ENCODE data around the gene BST1. TPM values are rescaled to one million over a fixed set of nuclear protein-coding genes. Genes with fewer than 3 reads are reported as not detected.

BST1 gene
- total and polyA plus RNA-seq, 2 experiments from 2014 or later, result 0.99 to 1.8 TPM

GRCh38 chr4:15704129-15704528 is 1.3 kb downstream of the BST1 start (continued):
- TF ChIP-seq ETS1 (IDR thresholded peaks at IDR 0.05) (no peak), NANOG (IDR thresholded peaks at IDR 0.05; ENCODE audit: borderline replicate concordance) (no peak), EZH2 (IDR thresholded peaks at IDR 0.05; ENCODE audit: low read depth, unreplicated experiment) (no peak), CTCF (conservative IDR thresholded peaks at IDR 0.05; ENCODE audit: low read depth in 2 of 2) (no peak)

DNA sequence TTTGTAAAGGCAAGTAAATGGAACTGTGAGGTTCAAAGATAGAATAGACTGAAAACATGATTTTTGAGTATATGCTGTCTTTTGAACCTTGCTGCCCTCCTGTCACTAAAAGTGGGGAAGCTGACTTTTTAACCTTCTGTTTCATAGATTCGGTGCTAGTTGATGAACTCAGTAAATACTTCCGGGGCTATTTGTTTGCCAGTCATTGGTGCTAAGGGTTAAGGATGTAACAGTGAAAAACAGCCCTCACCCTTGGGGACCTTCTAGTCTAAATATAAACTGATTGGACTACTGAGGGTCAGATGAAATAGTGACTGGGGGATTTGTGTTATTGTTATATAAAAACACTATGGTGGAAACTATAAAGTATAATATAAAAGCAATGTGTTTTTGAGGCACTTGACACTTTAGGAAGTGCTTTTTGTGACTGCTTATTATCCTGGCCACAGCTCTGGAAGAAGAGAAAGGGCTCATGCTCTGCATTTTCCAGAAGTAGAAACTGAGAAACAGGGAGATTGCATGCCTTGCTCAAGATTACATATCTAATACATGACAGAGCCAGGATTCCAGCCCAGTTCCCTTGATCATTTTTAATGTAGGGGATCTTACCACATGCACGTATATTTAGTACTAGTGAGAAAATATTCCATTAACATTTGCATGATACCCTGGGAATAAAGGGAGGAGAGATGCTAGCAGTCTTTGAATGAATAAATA is 3.9 kb downstream of the BST1 start:
- Mint-ChIP-seq H3K27ac (no peak overlapping the region), H3K4me3 (no peak overlapping the region), H3K4me1 (peaks cover 7% of the 10 kb centered on the region; the same call in 2 of the 3 replicates), H3K9me3 (no peaks in the 10 kb centered on the region), H3K27me3 (ENCODE audit: insufficient read depth, low read depth, poor library complexity) (peaks cover 13% of the 10 kb centered on the region), H3K36me3 (ENCODE audit: low read depth) (no peaks in the 10 kb centered on the region)
- no peak overlapping the region for H3K27ac ChIP-seq (ENCODE audit: low read depth)
- no peaks in the 10 kb centered on the region for H3K9me2 ChIP-seq (ENCODE audit: insufficient read depth)
- no peak overlapping the region for H3K4me3 ChIP-seq
- no peaks in the 10 kb centered on the region; the same call in 1 of the 2 replicates for H3F3A ChIP-seq (replicated peaks; ENCODE audit: low read depth)
- H3K36me3 ChIP-seq (ENCODE audit: insufficient read depth), result no peaks in the 10 kb centered on the region
- ATAC-seq, result no peak
- peaks cover 10% of the 10 kb centered on the region for H3K4me1 ChIP-seq (ENCODE audit: insufficient read depth)
- H2AFZ ChIP-seq, result no peak overlapping the region
- H3K27me3 ChIP-seq (ENCODE audit: insufficient read depth), result peaks cover 10% of the 10 kb centered on the region; the same call in 1 of the 2 replicates
- H3K79me2 ChIP-seq (replicated peaks; ENCODE audit: insufficient read depth), result no peaks in the 10 kb centered on the region
- no peak for DNase-seq (ENCODE audit: low spot score)
- H4K20me1 ChIP-seq (replicated peaks; ENCODE audit: insufficient read depth), result no peaks in the 10 kb centered on the region
- no peak overlapping the region for H3K4me2 ChIP-seq
- TF ChIP-seq CTCF (conservative IDR thresholded peaks at IDR 0.05; ENCODE audit: low read depth in 2 of 2) (no peak), POLR2AphosphoS5 (IDR thresholded peaks at IDR 0.05; ENCODE audit: low read depth) (no peak), STAT1 (IDR thresholded peaks at IDR 0.05; ENCODE audit: unreplicated experiment) (no peak), NANOG (IDR thresholded peaks at IDR 0.05; ENCODE audit: borderline replicate concordance) (no peak), EZH2phosphoT487 (IDR thresholded peaks at IDR 0.05; ENCODE audit: unreplicated experiment) (no peak), EZH2 (IDR thresholded peaks at IDR 0.05; ENCODE audit: low read depth, unreplicated experiment) (no peak), ZNF331 (CRISPR knock-in tag; IDR thresholded peaks at IDR 0.05; ENCODE audit: low read depth) (no peak), JUNB (IDR thresholded peaks at IDR 0.05; ENCODE audit: unreplicated experiment) (no peak), ZNF114 (CRISPR knock-in tag; IDR thresholded peaks at IDR 0.05) (no peak), ETS1 (IDR thresholded peaks at IDR 0.05) (no peak), CREB1 (CRISPR knock-in tag; IDR thresholded peaks at IDR 0.05; ENCODE audit: low read depth) (no peak)
- TF ChIP-seq, protein P1, sequence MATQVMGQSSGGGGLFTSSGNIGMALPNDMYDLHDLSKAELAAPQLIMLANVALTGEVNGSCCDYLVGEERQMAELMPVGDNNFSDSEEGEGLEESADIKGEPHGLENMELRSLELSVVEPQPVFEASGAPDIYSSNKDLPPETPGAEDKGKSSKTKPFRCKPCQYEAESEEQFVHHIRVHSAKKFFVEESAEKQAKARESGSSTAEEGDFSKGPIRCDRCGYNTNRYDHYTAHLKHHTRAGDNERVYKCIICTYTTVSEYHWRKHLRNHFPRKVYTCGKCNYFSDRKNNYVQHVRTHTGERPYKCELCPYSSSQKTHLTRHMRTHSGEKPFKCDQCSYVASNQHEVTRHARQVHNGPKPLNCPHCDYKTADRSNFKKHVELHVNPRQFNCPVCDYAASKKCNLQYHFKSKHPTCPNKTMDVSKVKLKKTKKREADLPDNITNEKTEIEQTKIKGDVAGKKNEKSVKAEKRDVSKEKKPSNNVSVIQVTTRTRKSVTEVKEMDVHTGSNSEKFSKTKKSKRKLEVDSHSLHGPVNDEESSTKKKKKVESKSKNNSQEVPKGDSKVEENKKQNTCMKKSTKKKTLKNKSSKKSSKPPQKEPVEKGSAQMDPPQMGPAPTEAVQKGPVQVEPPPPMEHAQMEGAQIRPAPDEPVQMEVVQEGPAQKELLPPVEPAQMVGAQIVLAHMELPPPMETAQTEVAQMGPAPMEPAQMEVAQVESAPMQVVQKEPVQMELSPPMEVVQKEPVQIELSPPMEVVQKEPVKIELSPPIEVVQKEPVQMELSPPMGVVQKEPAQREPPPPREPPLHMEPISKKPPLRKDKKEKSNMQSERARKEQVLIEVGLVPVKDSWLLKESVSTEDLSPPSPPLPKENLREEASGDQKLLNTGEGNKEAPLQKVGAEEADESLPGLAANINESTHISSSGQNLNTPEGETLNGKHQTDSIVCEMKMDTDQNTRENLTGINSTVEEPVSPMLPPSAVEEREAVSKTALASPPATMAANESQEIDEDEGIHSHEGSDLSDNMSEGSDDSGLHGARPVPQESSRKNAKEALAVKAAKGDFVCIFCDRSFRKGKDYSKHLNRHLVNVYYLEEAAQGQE (IDR thresholded peaks at IDR 0.05; ENCODE audit: unreplicated experiment), result no peak

Data from GM23338 (cell line).